HK-2 (cell line): ENCODE results near the gene TET1.
"Not testable (repeated sequence)": the region's sequence is repeated elsewhere in the genome, so short reads cannot be mapped to it uniquely, and the experiment has no call there.

Source experiments
- DNase-seq: peaks from one replicate; pipeline ENCODE4 v3.0.0-alpha.2; 2018; ENCODE audit not compliant: unreplicated experiment

Gene TET1

GRCh38 chr10:68611227-68611626 is 51.1 kb downstream of the TET1 start:
- no peak for DNase-seq

GRCh38 chr10:68613974-68614373 is 53.8 kb downstream of the TET1 start:
- DNase-seq, result not testable (repeated sequence)

DNA sequence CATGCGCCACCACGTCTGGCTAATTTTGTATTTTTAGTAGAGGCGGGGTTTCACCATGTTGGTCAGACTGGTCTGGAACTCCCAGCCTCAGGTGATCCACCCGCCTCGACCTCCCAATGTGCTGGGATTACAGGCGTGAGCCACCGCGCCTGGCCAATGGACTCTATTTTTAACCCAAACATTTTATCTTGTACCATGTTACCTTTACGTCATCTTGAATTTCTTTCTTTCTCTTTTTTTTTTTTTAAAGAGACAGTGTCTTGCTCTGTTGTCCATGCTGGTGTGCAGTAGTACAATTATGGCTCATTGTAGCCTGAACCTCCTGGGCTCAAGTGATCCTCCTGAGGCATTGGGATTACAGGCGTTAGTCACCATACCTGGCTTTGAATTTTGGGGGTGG is 57.6 kb downstream of the TET1 start:
- DNase-seq, result not testable (repeated sequence)

GRCh38 chr10:68618234-68618633 is 58.1 kb downstream of the TET1 start:
- DNase-seq, result no peak

DNA sequence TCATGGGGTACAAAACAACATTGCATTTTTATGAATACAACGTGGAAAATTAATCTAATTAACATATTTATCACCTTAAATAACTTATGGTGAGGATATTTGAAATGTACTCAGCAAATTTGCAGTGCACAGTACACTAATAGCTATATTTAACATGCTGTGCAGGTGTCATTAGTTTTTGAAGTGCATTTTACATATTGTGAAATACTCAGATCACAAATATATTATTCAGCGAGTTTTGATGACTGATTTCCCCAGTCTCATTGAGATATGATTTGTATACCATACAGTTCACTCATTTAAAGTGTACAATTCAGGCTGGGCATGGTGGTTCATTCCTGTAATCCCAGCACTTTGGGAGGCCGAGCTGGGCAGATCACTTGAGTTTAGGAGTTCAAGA is 59.5 kb downstream of the TET1 start:
- DNase-seq, result no peak

GRCh38 chr10:68625316-68625921 is 65.3 kb downstream of the TET1 start:
- no peak for DNase-seq

DNA sequence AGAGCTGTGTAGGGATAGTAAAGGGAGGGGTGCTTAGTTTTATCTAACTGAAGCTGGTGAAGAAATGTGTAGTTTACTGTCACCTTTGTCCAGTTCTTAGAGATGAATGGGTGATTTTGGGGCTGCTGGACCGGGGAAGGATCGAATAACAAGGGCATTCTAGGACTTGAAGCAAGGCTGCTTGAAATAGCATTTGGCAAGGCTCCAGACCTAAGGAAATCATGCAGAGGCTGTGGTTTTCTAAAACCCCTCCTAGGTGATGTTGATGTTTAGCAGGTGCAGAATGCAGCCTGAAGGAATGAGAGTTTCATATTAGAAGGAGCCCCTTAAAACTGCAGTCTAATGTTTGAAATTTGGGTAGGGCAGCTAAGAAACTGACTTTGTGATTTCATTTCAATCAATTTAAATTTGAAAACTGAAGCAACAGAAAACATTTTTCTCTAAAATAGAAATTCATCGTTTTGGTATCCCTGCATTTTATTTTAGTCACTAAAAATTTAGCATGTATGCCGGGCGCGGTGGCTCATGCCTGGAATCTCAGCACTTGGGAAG is 68.5 kb downstream of the TET1 start:
- DNase-seq, result no peak

- DNase-seq, result not testable (repeated sequence)
These were observed 72.1 kb downstream of the TET1 start for GRCh38 chr10:68632271-68632560.

- DNase-seq, result no peak
These were observed 73.1 kb downstream of the TET1 start for GRCh38 chr10:68633281-68633680.

- DNase-seq, result no peak
These were observed 73.8 kb downstream of the TET1 start for GRCh38 chr10:68633816-68634466.

GRCh38 chr10:68636335-68636734 is 76.2 kb downstream of the TET1 start:
- DNase-seq, result no peak

GRCh38 chr10:68643550-68643949 is 83.4 kb downstream of the TET1 start:
- not testable (repeated sequence) for DNase-seq

DNA sequence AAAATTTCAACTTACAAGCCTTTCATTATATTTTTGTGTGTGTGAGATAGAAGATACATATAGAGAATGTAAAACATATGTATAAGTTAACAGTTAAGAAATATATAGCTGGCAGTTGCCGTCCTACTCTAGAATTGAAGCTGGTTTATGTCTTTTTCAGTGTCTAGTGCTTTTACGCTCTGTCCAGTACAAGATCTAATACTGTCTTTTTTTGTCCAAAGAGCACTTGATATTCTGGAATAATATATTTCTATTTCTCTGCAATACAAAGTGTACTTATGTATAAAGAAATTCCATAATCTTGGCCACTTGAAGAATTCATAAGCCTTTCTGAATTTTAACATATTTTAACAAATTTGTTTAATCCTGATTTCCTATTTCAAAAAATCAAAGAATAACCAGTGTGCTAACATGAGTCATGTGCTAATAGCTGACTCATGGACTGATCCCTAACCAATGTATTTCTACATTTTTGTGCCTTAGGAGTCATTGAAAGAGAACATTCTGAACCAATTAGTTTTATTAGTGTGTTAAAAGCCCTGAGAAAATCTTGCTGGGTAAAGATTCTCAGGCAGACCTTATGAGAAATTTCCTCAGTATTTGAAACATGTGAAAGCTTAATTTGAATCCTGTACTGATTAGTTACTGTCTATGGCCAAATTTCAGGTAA is 87.7 kb downstream of the TET1 start:
- no peak for DNase-seq

DNA sequence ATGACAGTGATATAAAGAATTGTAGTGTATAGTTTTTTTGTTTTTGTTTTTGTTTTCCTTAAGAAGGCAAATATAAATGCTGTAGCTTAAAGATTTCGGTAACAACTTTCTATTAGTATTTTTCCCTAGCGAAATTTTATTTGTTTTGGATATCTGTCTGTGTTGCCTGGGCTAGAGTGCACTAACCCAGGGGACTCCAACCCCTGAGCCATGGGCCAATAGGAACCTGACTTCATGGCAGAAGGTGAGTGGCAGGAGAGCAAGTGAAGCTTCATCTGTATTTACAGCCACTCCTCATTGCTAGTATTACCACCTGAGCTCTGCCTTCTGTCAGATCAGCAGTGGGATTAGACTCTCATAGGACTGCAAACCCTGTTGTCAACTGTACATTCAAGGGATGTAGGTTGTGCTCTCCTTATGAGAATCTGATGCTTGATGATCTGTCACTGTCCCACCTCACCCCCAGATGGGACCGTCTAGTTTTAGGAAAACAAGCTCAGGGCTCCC is 95.5 kb downstream of the TET1 start:
- DNase-seq, result no peak

DNA sequence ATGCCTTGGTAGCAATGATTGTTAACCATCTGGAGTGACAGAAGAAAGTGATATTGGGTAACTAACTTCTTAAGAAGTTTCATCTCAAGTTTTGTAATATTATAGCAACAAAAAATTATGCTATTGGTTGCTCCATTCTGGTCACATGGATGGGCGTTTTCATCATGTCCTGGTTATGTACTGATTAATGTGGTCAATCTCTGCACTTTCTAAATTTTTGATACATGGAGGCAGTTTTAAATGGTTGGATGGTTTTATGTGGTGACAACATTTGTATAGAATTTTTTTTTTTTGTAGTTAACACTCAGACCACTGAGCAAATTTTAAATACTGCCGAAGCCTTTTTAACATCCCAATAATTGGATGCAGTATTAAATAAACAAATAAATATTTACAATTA is 105.7 kb downstream of the TET1 start:
- DNase-seq, result no peak

DNA sequence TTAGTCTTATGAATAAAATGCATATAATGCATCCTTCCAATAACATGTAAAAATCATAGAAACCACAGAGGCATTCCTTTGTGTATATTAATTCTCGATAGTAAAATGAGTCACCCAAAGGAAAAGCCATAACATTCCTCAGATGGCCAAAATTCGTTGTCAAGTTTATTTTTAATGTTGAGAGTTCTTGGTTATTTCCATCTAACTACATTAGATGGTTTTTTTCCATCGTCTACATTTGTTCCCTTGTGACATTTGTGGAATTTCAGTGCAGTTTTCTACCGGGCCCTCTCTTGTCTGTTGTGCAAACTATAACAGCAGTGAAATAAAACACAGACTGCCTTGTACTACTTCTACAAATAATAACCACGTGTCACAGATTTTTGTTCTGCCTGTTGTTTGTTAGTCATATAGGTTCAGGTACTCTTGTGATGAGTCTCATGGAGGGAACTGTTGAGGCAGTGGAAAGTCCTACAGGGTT is 106.2 kb downstream of the TET1 start:
- peak; percentile 6 for DNase-seq

DNA sequence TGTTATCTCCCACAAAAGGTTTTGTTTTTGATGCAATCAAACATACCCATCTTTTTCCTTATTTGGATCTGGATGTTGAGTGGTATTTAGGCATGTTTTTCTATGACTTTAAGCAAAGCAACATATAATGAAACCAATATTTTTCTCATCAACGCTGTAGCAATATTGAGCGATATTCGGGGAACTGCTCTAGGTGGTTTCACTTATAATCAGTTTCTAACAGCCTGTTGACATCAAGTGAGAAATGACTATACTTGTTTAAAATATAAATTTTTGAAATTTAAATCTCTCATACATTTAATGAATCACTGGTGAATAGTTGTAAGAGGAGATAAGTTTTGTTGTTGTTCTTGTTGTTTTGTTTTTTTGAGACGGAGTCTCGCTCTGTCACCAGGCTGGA is 108.1 kb downstream of the TET1 start:
- no peak for DNase-seq

GRCh38 chr10:68668972-68669371 is 108.8 kb downstream of the TET1 start:
- DNase-seq, result no peak

- DNase-seq, result no peak
These were observed 124.3 kb downstream of the TET1 start for GRCh38 chr10:68684413-68684812.

- DNase-seq, result no peak
These were observed 135.9 kb downstream of the TET1 start for GRCh38 chr10:68696018-68696417.

DNA sequence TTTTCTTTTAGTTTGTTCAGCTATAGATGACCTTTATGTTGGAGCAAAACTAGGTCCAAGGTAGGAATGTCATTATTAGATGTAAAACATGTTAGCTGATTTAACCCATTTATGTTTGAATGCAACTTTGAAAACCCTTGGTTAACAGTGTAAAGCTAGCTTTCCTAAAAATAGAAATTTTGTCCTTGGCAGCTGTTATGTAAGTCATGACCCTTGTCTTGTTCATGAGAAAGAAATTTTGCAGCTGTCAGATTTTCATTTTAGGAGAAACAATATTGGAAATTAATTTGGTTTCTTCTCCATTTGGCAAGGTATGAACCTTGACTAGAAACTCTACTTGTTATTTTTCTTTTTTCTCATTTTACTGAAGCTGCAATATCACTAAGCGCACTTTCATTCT is 137.0 kb downstream of the TET1 start:
- no peak for DNase-seq

- no peak for DNase-seq
These were observed 140.1 kb downstream of the TET1 start for GRCh38 chr10:68700197-68700596.

DNA sequence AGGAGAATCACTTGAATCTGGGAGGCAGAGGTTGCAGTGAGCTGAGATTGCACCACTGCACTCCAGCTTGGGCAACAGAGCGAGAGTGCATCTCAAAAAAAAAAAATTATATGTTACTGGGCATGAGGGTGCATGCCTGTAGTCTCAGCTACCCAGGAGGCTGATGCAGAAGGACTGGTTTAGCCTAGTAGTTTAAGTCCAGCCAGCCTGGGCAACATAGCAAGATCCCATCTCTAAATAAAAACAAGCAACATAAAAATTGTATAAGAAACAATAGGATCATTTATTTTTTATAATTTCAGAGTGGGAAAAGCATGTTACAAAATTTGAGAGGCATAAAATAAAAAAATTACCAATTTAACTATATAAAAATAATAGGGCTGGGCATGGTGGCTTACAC is 145.4 kb downstream of the TET1 start:
- DNase-seq, result no peak
